ENCODE measurements around the gene MAP1A.

Gene MAP1A

GRCh38 chr15:43534897-43535296, 17.5 kb downstream of the MAP1A start:
- Histone ChIP-seq H3K27ac (no peak overlapping the region), H3K27me3 (no peaks in the 10 kb centered on the region), H3K36me3 (peaks cover 7% of the 10 kb centered on the region), H3K4me3 (ENCODE audit: low read depth in 1 of 2, low read length in 1 of 2) (no peak overlapping the region), H3K4me1 (ENCODE audit: control insufficient read depth in 1 of 2, insufficient read depth in 1 of 2, low read depth in 1 of 2, low read length in 1 of 2) (no peaks in the 10 kb centered on the region), H3K9me3 (no peaks in the 10 kb centered on the region)
- TF ChIP-seq, protein P1, sequence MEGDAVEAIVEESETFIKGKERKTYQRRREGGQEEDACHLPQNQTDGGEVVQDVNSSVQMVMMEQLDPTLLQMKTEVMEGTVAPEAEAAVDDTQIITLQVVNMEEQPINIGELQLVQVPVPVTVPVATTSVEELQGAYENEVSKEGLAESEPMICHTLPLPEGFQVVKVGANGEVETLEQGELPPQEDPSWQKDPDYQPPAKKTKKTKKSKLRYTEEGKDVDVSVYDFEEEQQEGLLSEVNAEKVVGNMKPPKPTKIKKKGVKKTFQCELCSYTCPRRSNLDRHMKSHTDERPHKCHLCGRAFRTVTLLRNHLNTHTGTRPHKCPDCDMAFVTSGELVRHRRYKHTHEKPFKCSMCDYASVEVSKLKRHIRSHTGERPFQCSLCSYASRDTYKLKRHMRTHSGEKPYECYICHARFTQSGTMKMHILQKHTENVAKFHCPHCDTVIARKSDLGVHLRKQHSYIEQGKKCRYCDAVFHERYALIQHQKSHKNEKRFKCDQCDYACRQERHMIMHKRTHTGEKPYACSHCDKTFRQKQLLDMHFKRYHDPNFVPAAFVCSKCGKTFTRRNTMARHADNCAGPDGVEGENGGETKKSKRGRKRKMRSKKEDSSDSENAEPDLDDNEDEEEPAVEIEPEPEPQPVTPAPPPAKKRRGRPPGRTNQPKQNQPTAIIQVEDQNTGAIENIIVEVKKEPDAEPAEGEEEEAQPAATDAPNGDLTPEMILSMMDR (IDR thresholded peaks at IDR 0.05) = no peak

DNA sequence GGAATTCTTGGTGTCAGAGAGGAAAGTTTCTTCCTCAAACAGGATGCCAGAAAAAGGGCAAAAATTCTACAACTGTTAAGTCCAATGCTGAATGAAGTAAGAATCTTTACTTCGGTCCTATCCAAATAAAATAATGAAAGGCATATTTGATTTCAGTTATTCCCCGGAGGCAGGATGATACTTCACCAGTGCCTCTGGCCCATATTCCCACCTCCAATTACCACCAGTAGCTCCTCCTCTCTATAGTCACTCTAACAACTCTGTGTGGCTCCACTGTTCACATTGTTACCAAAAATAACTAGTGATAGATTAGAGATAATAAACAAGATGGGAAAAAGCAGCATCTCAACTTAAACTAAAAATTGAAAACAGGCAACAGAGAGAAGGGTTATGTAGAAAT, 20.7 kb downstream of the MAP1A start:
- TF ChIP-seq, protein P1 (IDR thresholded peaks at IDR 0.05) = no peak
- Histone ChIP-seq H3K4me1 (ENCODE audit: control insufficient read depth in 1 of 2, insufficient read depth in 1 of 2, low read depth in 1 of 2, low read length in 1 of 2) (no peaks in the 10 kb centered on the region), H3K27me3 (no peaks in the 10 kb centered on the region), H3K9me3 (no peaks in the 10 kb centered on the region), H3K27ac (no peak overlapping the region), H3K36me3 (peaks cover 7% of the 10 kb centered on the region), H3K4me3 (ENCODE audit: low read depth in 1 of 2, low read length in 1 of 2) (no peak overlapping the region)

DNA sequence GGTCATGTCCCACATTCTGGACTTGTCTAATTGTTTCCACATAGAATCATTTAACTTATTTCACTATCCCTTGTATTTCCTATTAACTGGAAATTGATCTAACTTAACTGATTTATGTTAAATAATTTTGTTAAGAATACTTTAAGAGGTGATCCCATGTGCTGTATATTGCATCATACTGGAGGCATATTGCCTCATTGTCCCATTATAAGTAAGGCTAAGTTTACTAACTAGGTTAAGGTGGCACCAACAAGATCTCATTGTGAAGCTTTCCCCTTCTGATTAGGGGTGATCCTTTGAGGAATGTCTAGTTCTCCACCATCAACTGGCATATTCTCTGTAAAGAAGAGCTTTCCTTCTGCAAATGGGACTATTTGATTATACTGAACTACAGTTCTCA, 24.4 kb downstream of the MAP1A start:
- no peaks in the 10 kb centered on the region for H3K4me1 ChIP-seq (ENCODE audit: control insufficient read depth in 1 of 2, insufficient read depth in 1 of 2, low read depth in 1 of 2, low read length in 1 of 2)
- H3K4me3 ChIP-seq (ENCODE audit: low read depth in 1 of 2, low read length in 1 of 2) = no peak overlapping the region
- no peaks in the 10 kb centered on the region for H3K9me3 ChIP-seq
- no peaks in the 10 kb centered on the region for H3K27me3 ChIP-seq
- TF ChIP-seq, protein P1 (IDR thresholded peaks at IDR 0.05) = no peak
- no peaks in the 10 kb centered on the region for H3K36me3 ChIP-seq
- no peak overlapping the region for H3K27ac ChIP-seq

DNA sequence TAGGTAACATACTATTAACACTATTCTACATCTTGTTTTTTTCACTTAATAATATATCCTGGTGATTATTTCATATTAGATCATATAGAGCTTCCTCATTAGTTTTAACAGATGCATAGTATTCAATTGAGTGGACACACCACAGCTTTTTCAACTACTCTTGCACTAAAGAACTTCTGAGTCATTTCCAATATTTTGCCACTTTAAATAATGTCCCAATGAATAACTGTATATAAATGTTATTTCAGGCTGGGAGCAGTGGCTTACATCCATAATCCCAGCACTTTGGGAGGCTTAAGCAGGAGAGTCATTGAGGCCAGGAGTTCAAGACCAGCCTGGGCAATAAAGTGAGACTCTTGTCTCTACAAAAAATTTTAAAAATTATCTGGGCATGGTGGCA, 26.9 kb downstream of the MAP1A start:
- no peaks in the 10 kb centered on the region for H3K4me1 ChIP-seq (ENCODE audit: control insufficient read depth in 1 of 2, insufficient read depth in 1 of 2, low read depth in 1 of 2, low read length in 1 of 2)
- no peak overlapping the region for H3K27ac ChIP-seq
- TF ChIP-seq, protein P1 (IDR thresholded peaks at IDR 0.05) = no peak
- no peaks in the 10 kb centered on the region for H3K9me3 ChIP-seq
- H3K36me3 ChIP-seq = no peaks in the 10 kb centered on the region
- no peaks in the 10 kb centered on the region for H3K27me3 ChIP-seq
- H3K4me3 ChIP-seq (ENCODE audit: low read depth in 1 of 2, low read length in 1 of 2) = no peak overlapping the region

DNA sequence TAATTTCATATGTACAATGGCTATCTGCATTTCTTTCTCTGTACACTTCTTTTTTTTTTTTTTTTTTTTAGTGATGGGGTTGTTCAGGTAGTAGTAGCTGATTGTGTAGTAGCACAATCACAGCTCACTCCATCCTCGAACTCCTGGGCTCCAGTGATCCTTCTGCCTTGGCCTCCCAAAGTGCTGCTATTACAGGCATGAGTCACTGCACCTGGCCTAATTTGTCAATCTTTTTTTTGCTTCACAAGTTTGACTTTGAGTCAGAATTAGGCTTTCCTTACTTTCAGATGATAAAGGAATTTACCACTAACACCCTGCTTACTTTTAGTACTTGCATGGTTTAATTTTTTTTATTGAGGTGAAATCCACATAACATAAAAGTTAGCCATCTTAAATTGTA, 28.0 kb downstream of the MAP1A start:
- Histone ChIP-seq H3K9me3 (no peaks in the 10 kb centered on the region), H3K27me3 (no peaks in the 10 kb centered on the region), H3K4me1 (ENCODE audit: control insufficient read depth in 1 of 2, insufficient read depth in 1 of 2, low read depth in 1 of 2, low read length in 1 of 2) (no peaks in the 10 kb centered on the region), H3K4me3 (ENCODE audit: low read depth in 1 of 2, low read length in 1 of 2) (no peak overlapping the region), H3K36me3 (no peaks in the 10 kb centered on the region), H3K27ac (no peak overlapping the region)
- TF ChIP-seq, protein P1 (IDR thresholded peaks at IDR 0.05) = no peak

GRCh38 chr15:43547539-43547938, 30.1 kb downstream of the MAP1A start:
- Histone ChIP-seq H3K36me3 (no peaks in the 10 kb centered on the region), H3K27ac (no peak overlapping the region), H3K9me3 (no peaks in the 10 kb centered on the region), H3K27me3 (no peaks in the 10 kb centered on the region), H3K4me1 (ENCODE audit: control insufficient read depth in 1 of 2, insufficient read depth in 1 of 2, low read depth in 1 of 2, low read length in 1 of 2) (no peaks in the 10 kb centered on the region), H3K4me3 (ENCODE audit: low read depth in 1 of 2, low read length in 1 of 2) (no peak overlapping the region)
- TF ChIP-seq, protein P1 (IDR thresholded peaks at IDR 0.05) = no peak
